Mononuclear cell (primary cell): Measurements from ENCODE around the gene ARPC2. TPM values are rescaled to one million over a fixed set of nuclear protein-coding genes. Genes with fewer than 3 reads are reported as not detected.

ENCODE experiments used
- H3K27me3 ChIP-seq: 2 replicates; pipeline ENCODE4 v1.6.0; 2011; ENCODE audit warnings: low read length, control low read depth; ENCODE audit not compliant: insufficient read depth
- H3K4me1 ChIP-seq: 2 replicates; pipeline ENCODE4 v1.5.1; 2011; ENCODE audit warnings: mild to moderate bottlenecking, low read length, control low read depth; ENCODE audit not compliant: insufficient read depth
- H3K4me3 ChIP-seq: 2 replicates; pipeline ENCODE4 v1.5.1; 2011; ENCODE audit warnings: mild to moderate bottlenecking, low read length, moderate library complexity
- H3K9me3 ChIP-seq: 2 replicates; pipeline ENCODE4 v1.5.1; 2011; ENCODE audit warnings: low read depth, mild to moderate bottlenecking, control low read depth, low read length
- total RNA-seq: library from RNA; depleted of rRNA; stranded (reverse); fragments of >200 nt; gene quantifications from one replicate; pipeline ENCODE4 v1.2.3, GENCODE V29; 2012

Gene ARPC2
- total RNA-seq, 1 donor: 551 TPM

- Histone ChIP-seq H3K4me1 (peaks cover 78% of the 10 kb centered on the region), H3K27me3 (no peaks in the 10 kb centered on the region), H3K9me3 (no peaks in the 10 kb centered on the region), H3K4me3 (no peak overlapping the region)
Measured at GRCh38 chr2:218228366-218229090, 11.5 kb downstream of the ARPC2 start.

GRCh38 chr2:218229239-218229638 is 12.2 kb downstream of the ARPC2 start:
- Histone ChIP-seq H3K27me3 (no peaks in the 10 kb centered on the region), H3K4me1 (peaks cover 71% of the 10 kb centered on the region), H3K9me3 (no peaks in the 10 kb centered on the region), H3K4me3 (no peak overlapping the region)

- H3K27me3 ChIP-seq: no peaks in the 10 kb centered on the region
- peaks cover 65% of the 10 kb centered on the region for H3K4me1 ChIP-seq
- no peak overlapping the region for H3K4me3 ChIP-seq
- no peaks in the 10 kb centered on the region for H3K9me3 ChIP-seq
Measured at GRCh38 chr2:218229851-218230250, 12.9 kb downstream of the ARPC2 start.

- Histone ChIP-seq H3K4me1 (peaks cover 55% of the 10 kb centered on the region), H3K9me3 (no peaks in the 10 kb centered on the region), H3K4me3 (no peak overlapping the region), H3K27me3 (no peaks in the 10 kb centered on the region)
Measured at GRCh38 chr2:218230882-218231281, 13.9 kb downstream of the ARPC2 start.

- no peaks in the 10 kb centered on the region for H3K27me3 ChIP-seq
- H3K4me1 ChIP-seq: peaks cover 30% of the 10 kb centered on the region
- H3K9me3 ChIP-seq: no peaks in the 10 kb centered on the region
- H3K4me3 ChIP-seq: no peak overlapping the region
Measured at GRCh38 chr2:218233543-218233942, 16.6 kb downstream of the ARPC2 start.

- Histone ChIP-seq H3K4me1 (peaks cover 22% of the 10 kb centered on the region), H3K9me3 (no peaks in the 10 kb centered on the region), H3K4me3 (no peak overlapping the region), H3K27me3 (no peaks in the 10 kb centered on the region)
Measured at GRCh38 chr2:218234521-218234920, 17.5 kb downstream of the ARPC2 start.

- H3K4me3 ChIP-seq: no peak overlapping the region
- H3K4me1 ChIP-seq: peaks cover 17% of the 10 kb centered on the region
- no peaks in the 10 kb centered on the region for H3K27me3 ChIP-seq
- no peaks in the 10 kb centered on the region for H3K9me3 ChIP-seq
Measured at GRCh38 chr2:218235017-218235416, 18.0 kb downstream of the ARPC2 start.

- Histone ChIP-seq H3K27me3 (no peaks in the 10 kb centered on the region), H3K9me3 (no peaks in the 10 kb centered on the region), H3K4me1 (peaks cover 3% of the 10 kb centered on the region), H3K4me3 (no peak overlapping the region)
Measured at GRCh38 chr2:218236829-218237228, 19.8 kb downstream of the ARPC2 start.

GRCh38 chr2:218238887-218239286 is 21.9 kb downstream of the ARPC2 start:
- Histone ChIP-seq H3K4me1 (peaks cover 5% of the 10 kb centered on the region), H3K27me3 (no peaks in the 10 kb centered on the region), H3K4me3 (no peak overlapping the region), H3K9me3 (no peaks in the 10 kb centered on the region)

GRCh38 chr2:218244204-218244603 is 27.2 kb downstream of the ARPC2 start:
- Histone ChIP-seq H3K4me1 (peaks cover 5% of the 10 kb centered on the region), H3K4me3 (no peak overlapping the region), H3K9me3 (no peaks in the 10 kb centered on the region), H3K27me3 (no peaks in the 10 kb centered on the region)

GRCh38 chr2:218244665-218245064 is 27.7 kb downstream of the ARPC2 start:
- no peak overlapping the region for H3K4me3 ChIP-seq
- H3K9me3 ChIP-seq: no peaks in the 10 kb centered on the region
- H3K27me3 ChIP-seq: no peaks in the 10 kb centered on the region
- peaks cover 5% of the 10 kb centered on the region for H3K4me1 ChIP-seq

- no peak overlapping the region for H3K4me3 ChIP-seq
- peaks cover 5% of the 10 kb centered on the region for H3K4me1 ChIP-seq
- no peaks in the 10 kb centered on the region for H3K27me3 ChIP-seq
- H3K9me3 ChIP-seq: no peaks in the 10 kb centered on the region
Measured at GRCh38 chr2:218245214-218245613, 28.2 kb downstream of the ARPC2 start.

- Histone ChIP-seq H3K9me3 (no peaks in the 10 kb centered on the region), H3K27me3 (no peaks in the 10 kb centered on the region), H3K4me1 (peaks cover 9% of the 10 kb centered on the region), H3K4me3 (no peak overlapping the region)
Measured at GRCh38 chr2:218249691-218250090, 32.7 kb downstream of the ARPC2 start.

GRCh38 chr2:218252509-218253231 is 35.7 kb downstream of the ARPC2 start:
- Histone ChIP-seq H3K4me1 (peaks cover 31% of the 10 kb centered on the region), H3K9me3 (no peaks in the 10 kb centered on the region), H3K4me3 (no peak overlapping the region), H3K27me3 (no peaks in the 10 kb centered on the region)

GRCh38 chr2:218253232-218253625 is 36.2 kb downstream of the ARPC2 start:
- Histone ChIP-seq H3K4me1 (peaks cover 37% of the 10 kb centered on the region), H3K4me3 (no peak overlapping the region), H3K9me3 (no peaks in the 10 kb centered on the region), H3K27me3 (no peaks in the 10 kb centered on the region)

- H3K4me1 ChIP-seq: peaks cover 59% of the 10 kb centered on the region
- H3K4me3 ChIP-seq: no peak overlapping the region
- no peaks in the 10 kb centered on the region for H3K9me3 ChIP-seq
- H3K27me3 ChIP-seq: no peaks in the 10 kb centered on the region
Measured at GRCh38 chr2:218255446-218255845, 38.5 kb downstream of the ARPC2 start.
